Measurements from ENCODE around the gene UMOD. TPM values are rescaled to one million over a fixed set of nuclear protein-coding genes. Genes with fewer than 3 reads are reported as not detected.

UMOD gene
- total and polyA plus RNA-seq, 2 experiments from 2014 or later, result not detected

DNA sequence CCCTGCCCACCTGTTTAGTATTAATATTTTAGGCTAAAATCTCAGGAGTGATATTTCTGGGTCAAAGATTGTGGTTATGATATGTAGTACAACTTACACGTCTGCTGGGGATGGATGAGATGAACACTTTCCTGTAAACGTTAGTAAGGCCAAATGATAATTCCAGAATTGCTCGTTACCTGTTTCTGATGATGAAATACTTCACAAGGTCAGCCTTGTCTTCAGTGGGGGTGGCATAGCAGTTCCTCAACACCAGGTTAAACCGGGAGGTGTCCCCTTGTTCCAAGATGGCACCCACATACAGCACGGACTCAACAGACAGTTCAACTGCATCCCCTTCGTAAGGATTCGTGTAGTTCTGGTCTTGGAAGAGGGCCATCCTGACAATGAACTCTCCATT, 34.5 kb downstream of the UMOD start:
- no peak overlapping the region for H3K4me3 ChIP-seq
- no peak overlapping the region for H2AFZ ChIP-seq
- WGBS (ENCODE audit: low lambda C conversion rate, missing lambda C conversion rate), result 83% methylated on average over 7 of the region's 7 CpGs

DNA sequence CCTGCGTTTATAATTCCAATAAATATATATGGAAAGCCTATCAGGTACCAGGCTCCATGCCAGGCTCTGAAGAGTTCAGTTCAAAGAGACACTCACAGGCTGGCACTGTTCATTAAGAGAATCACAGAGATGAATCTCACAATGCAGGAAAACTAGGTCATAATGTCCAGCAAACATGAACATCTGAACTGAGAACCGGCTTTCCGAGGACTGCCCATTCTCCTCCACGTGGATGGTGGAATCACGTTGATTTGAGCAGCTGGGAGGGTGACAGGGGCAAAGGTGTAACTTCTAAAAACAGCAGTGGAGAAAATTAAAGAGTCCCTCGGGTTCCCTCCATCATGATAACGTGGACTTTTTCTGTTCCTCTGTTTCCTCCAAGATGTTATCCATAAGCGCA, 35.4 kb downstream of the UMOD start:
- Histone ChIP-seq H3K9me2 (replicated peaks; ENCODE audit: insufficient read depth) (no peaks in the 10 kb centered on the region), H4K20me1 (ENCODE audit: insufficient read depth, poor library complexity, severe bottlenecking) (no peaks in the 10 kb centered on the region), H3K27ac (no peak overlapping the region), H3K9me3 (ENCODE audit: low read depth) (no peaks in the 10 kb centered on the region), H3K4me3 (no peak overlapping the region), H2AFZ (no peak overlapping the region), H3K36me3 (replicated peaks; ENCODE audit: insufficient read depth, low read depth) (no peaks in the 10 kb centered on the region), H3K27me3 (no peaks in the 10 kb centered on the region), H3K4me1 (ENCODE audit: insufficient read depth) (no peaks in the 10 kb centered on the region), H3K4me2 (no peak overlapping the region), H3K79me2 (no peaks in the 10 kb centered on the region)
- DNase-seq (ENCODE audit: low spot score), result no peak
- WGBS (ENCODE audit: low lambda C conversion rate, missing lambda C conversion rate), result 71% methylated on average over 8 of the region's 8 CpGs
- TF ChIP-seq, protein P1, sequence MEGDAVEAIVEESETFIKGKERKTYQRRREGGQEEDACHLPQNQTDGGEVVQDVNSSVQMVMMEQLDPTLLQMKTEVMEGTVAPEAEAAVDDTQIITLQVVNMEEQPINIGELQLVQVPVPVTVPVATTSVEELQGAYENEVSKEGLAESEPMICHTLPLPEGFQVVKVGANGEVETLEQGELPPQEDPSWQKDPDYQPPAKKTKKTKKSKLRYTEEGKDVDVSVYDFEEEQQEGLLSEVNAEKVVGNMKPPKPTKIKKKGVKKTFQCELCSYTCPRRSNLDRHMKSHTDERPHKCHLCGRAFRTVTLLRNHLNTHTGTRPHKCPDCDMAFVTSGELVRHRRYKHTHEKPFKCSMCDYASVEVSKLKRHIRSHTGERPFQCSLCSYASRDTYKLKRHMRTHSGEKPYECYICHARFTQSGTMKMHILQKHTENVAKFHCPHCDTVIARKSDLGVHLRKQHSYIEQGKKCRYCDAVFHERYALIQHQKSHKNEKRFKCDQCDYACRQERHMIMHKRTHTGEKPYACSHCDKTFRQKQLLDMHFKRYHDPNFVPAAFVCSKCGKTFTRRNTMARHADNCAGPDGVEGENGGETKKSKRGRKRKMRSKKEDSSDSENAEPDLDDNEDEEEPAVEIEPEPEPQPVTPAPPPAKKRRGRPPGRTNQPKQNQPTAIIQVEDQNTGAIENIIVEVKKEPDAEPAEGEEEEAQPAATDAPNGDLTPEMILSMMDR (IDR thresholded peaks at IDR 0.05; ENCODE audit: poor library complexity), result no peak
- TF ChIP-seq EZH2 (IDR thresholded peaks at IDR 0.05; ENCODE audit: borderline replicate concordance) (no peak), EZH2phosphoT487 (IDR thresholded peaks at IDR 0.05; ENCODE audit: low read depth, severe bottlenecking, unreplicated experiment) (no peak)

More for the DNA sequence above, 34.5 kb downstream of the UMOD start:
- Histone ChIP-seq H3K79me2 (no peaks in the 10 kb centered on the region), H3K9me3 (ENCODE audit: low read depth) (no peaks in the 10 kb centered on the region), H3K4me1 (ENCODE audit: insufficient read depth) (no peaks in the 10 kb centered on the region), H3K27me3 (no peaks in the 10 kb centered on the region), H3K36me3 (replicated peaks; ENCODE audit: insufficient read depth, low read depth) (no peaks in the 10 kb centered on the region), H3K9me2 (replicated peaks; ENCODE audit: insufficient read depth) (no peaks in the 10 kb centered on the region), H3K4me2 (no peak overlapping the region), H4K20me1 (ENCODE audit: insufficient read depth, poor library complexity, severe bottlenecking) (no peaks in the 10 kb centered on the region), H3K27ac (no peak overlapping the region)
- TF ChIP-seq, protein P1 (IDR thresholded peaks at IDR 0.05; ENCODE audit: poor library complexity), result no peak
- TF ChIP-seq EZH2phosphoT487 (IDR thresholded peaks at IDR 0.05; ENCODE audit: low read depth, severe bottlenecking, unreplicated experiment) (no peak), EZH2 (IDR thresholded peaks at IDR 0.05; ENCODE audit: borderline replicate concordance) (no peak)
- DNase-seq (ENCODE audit: low spot score), result no peak

DNA sequence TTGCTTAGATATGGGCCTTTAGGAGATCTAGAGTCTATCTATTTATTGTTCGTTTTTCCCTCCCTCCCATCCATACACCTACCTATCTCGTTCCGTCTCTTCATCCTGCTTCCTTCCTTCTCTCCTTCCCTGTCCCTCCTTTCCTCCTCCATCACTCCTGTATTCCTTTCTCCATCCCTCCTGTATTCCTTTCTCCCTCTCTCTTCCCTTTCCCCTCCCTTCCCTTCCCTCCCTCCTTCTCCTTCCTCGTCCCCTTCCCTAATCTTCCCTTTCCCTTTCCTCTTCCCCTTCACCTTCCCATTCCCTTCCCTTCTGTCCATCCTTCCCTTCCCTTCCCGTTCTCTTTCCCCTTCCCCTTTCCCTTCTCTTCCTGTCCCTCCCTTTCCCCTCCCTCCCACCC, 35.8 kb downstream of the UMOD start:
- WGBS (ENCODE audit: low lambda C conversion rate, missing lambda C conversion rate), result 84% methylated on average over 2 of the region's 5 CpGs
- no peak overlapping the region for H2AFZ ChIP-seq
- H3K27me3 ChIP-seq, result no peaks in the 10 kb centered on the region
- H3K79me2 ChIP-seq, result no peaks in the 10 kb centered on the region
- H3K4me3 ChIP-seq, result no peak overlapping the region
- no peaks in the 10 kb centered on the region for H3K36me3 ChIP-seq (replicated peaks; ENCODE audit: insufficient read depth, low read depth)
- no peak overlapping the region for H3K27ac ChIP-seq
- no peaks in the 10 kb centered on the region for H3K9me3 ChIP-seq (ENCODE audit: low read depth)
- no peaks in the 10 kb centered on the region for H4K20me1 ChIP-seq (ENCODE audit: insufficient read depth, poor library complexity, severe bottlenecking)
- no peaks in the 10 kb centered on the region for H3K4me1 ChIP-seq (ENCODE audit: insufficient read depth)
- no peak for TF ChIP-seq EZH2 (IDR thresholded peaks at IDR 0.05; ENCODE audit: borderline replicate concordance)
- TF ChIP-seq, protein P1 (IDR thresholded peaks at IDR 0.05; ENCODE audit: poor library complexity), result no peak
- no peak for TF ChIP-seq EZH2phosphoT487 (IDR thresholded peaks at IDR 0.05; ENCODE audit: low read depth, severe bottlenecking, unreplicated experiment)
- no peak for DNase-seq (ENCODE audit: low spot score)
- H3K4me2 ChIP-seq, result no peak overlapping the region
- H3K9me2 ChIP-seq (replicated peaks; ENCODE audit: insufficient read depth), result no peaks in the 10 kb centered on the region

DNA sequence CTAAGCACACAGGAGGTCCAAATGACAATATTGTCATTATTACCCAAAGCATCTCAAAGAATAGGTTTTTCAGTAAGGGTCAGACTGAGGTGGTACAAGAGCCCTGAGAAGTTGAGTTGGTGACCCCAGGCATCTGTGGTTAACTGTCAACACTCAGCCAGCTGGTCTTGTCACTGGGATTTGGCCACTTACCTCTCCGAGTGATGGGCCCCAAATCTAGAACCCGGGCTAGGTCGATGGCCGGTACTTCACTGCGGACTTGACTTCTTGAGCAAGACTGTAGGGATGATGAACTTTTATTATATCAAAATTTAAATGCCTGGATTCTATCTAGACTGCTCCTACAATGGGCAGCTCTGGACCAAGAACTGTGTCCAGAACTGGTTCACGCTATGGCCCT, 36.8 kb downstream of the UMOD start:
- H3K9me2 ChIP-seq (replicated peaks; ENCODE audit: insufficient read depth), result no peaks in the 10 kb centered on the region
- H3K27me3 ChIP-seq, result no peaks in the 10 kb centered on the region
- H3K79me2 ChIP-seq, result no peaks in the 10 kb centered on the region
- H3K4me1 ChIP-seq (ENCODE audit: insufficient read depth), result no peaks in the 10 kb centered on the region
- no peaks in the 10 kb centered on the region for H4K20me1 ChIP-seq (ENCODE audit: insufficient read depth, poor library complexity, severe bottlenecking)
- H3K4me2 ChIP-seq, result no peak overlapping the region
- TF ChIP-seq, protein P1 (IDR thresholded peaks at IDR 0.05; ENCODE audit: poor library complexity), result no peak
- no peak for TF ChIP-seq EZH2phosphoT487 (IDR thresholded peaks at IDR 0.05; ENCODE audit: low read depth, severe bottlenecking, unreplicated experiment)
- TF ChIP-seq EZH2 (IDR thresholded peaks at IDR 0.05; ENCODE audit: borderline replicate concordance), result no peak
- whole genome bisulfite sequencing (ENCODE audit: low lambda C conversion rate, missing lambda C conversion rate), result 94% methylated on average over 6 of the region's 6 CpGs
- no peak overlapping the region for H2AFZ ChIP-seq
- no peaks in the 10 kb centered on the region for H3K9me3 ChIP-seq (ENCODE audit: low read depth)
- H3K36me3 ChIP-seq (replicated peaks; ENCODE audit: insufficient read depth, low read depth), result no peaks in the 10 kb centered on the region
- H3K4me3 ChIP-seq, result no peak overlapping the region
- no peak overlapping the region for H3K27ac ChIP-seq
- DNase-seq (ENCODE audit: low spot score), result no peak

Data from hepatocyte (in vitro differentiated cells).